KG1 (cell line): ENCODE results near the gene NDUFA13.

Experiments
- DNase-seq: peaks from one replicate; lab custom pipeline; 2025; lab: John Stamatoyannopoulos, UW

The NDUFA13 gene

DNA sequence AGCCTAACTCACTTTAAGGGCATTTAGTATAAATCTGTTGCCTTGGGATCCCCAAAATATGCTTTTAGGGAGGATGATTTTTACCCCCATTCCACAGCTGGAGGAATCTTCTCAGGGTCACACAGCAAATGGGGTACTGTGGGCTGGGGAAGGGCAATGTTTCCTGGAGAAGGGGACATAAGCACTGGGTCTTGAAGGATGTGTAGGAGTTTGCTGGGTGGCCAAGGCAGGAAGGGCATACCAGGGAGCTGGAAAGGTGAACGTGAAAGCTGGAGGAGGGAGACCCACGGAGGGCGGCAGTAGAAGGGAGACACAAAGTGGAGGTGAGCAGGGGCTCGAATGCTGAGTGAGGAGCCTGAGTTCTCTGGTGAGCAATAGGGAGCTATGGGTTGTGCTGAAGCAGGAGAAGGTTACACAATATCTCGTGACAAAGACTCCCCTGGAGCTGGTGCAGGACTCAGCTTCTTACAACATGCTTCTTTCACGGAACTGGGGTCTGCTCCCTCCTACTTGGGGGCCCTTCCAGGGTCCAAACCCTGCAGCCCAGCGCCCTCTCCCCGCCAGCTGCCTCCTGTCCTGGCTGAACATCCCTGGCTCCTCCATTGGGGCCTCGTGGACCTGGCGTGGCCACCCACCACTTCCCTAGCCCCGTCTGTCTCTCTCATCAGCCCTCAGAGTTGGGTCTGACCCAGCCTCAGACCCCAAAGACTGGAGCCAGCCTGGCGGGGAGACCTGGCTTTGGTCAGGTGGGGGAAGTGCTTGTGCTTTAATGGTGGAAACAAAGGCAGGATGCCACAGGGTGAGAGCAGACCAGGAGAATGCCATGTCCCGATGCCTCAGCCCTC is 33.1 kb downstream of the NDUFA13 start:
- no peak for DNase-seq

GRCh38 chr19:19549804-19550464 is 33.9 kb downstream of the NDUFA13 start:
- no peak for DNase-seq

DNA sequence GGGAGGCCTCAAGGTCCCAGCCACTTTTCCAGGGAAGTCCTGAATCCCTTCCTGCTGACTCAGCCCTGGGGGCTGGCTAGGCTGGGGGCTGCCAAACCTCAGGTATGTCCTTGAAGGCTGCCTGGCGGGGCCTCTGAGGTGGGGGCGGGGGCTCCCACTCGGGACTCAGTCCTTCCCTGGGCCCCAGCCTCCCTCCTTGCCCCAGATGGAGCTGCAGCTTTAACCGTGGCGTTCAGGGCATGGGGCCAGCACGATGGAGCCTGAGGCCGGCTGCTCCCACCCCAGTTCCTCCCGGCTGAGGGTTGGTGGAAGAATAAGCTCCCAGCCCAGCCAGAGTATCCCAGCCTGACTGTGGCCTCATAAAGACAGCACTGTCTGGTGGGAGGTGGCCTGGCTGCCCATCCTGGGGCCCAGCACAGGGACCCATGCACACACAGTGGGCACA is 34.5 kb downstream of the NDUFA13 start:
- no peak for DNase-seq

- no peak for DNase-seq
These were observed 35.2 kb downstream of the NDUFA13 start for GRCh38 chr19:19550972-19551852.

GRCh38 chr19:19551853-19552192 is 35.8 kb downstream of the NDUFA13 start:
- no peak for DNase-seq

DNA sequence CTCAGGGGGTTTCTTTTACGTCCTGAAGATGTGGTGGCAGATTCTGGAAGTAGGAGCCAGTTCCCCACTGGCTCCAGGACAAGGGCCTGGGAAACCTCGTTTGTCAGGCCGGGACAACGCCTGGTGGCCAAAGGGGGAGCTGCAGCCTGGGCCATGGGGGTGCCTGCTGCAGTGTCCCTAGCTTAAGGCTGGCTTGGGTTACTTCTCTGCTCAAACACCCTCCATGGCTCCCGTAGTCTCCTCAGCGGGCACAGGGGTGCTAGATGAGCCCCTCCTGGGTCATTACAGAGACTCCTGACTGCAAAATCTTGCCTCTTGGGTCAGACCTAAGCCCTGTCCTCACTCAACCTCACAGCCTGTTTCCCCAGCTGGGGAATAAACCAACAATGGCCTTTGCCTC is 36.8 kb downstream of the NDUFA13 start:
- no peak for DNase-seq

GRCh38 chr19:19553670-19554069 is 37.6 kb downstream of the NDUFA13 start:
- DNase-seq: no peak

GRCh38 chr19:19554074-19555023 is 38.3 kb downstream of the NDUFA13 start:
- DNase-seq: peak; percentile 22

GRCh38 chr19:19558055-19558454 is 42.0 kb downstream of the NDUFA13 start:
- no peak for DNase-seq

- no peak for DNase-seq
These were observed 42.6 kb downstream of the NDUFA13 start for GRCh38 chr19:19558636-19559035.

- DNase-seq: no peak
These were observed 43.9 kb downstream of the NDUFA13 start for GRCh38 chr19:19559931-19560330.

GRCh38 chr19:19561946-19562664 is 46.1 kb downstream of the NDUFA13 start:
- no peak for DNase-seq

GRCh38 chr19:19562665-19563347 is 46.8 kb downstream of the NDUFA13 start:
- no peak for DNase-seq

- DNase-seq: no peak
These were observed 47.4 kb downstream of the NDUFA13 start for GRCh38 chr19:19563348-19563848.

DNA sequence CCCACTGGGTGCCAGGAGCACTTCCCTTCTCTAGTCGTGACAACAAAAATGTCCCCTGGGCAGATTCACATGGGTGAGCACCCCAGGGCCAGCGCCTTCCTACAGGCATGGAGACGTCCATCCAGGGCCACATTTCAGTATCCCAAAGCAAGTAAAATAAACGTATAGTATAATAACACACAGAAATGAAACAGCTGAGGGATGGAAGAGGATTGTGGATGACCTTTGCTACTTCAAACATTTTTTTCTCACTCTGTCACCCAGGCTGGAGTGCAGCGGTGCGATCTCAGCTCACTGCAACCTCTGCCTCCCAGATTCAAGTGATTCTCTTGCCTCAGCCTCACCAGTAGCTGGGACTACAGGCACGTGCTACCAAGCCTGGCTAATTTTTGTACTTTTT is 50.3 kb downstream of the NDUFA13 start:
- DNase-seq: no peak

GRCh38 chr19:19567391-19567790 is 51.4 kb downstream of the NDUFA13 start:
- DNase-seq: no peak

GRCh38 chr19:19568802-19569756 is 53.1 kb downstream of the NDUFA13 start:
- DNase-seq: no peak

- DNase-seq: no peak
These were observed 54.5 kb downstream of the NDUFA13 start for GRCh38 chr19:19570571-19570970.
